ENCODE data around the gene IFNL3.

GRCh38 chr19:39251081-39251480 lies 6.3 kb upstream of the IFNL3 start:
- TF ChIP-seq CTCF (IDR thresholded peaks at IDR 0.05 in 8 of 11, conservative IDR thresholded peaks at IDR 0.05 in 3 of 11) = no peak
- TF ChIP-seq POLR2AphosphoS5 (IDR thresholded peaks at IDR 0.05) = no peak
- no peak for TF ChIP-seq POLR2A (IDR thresholded peaks at IDR 0.05)
